Ishikawa (cell line): ENCODE data around the gene POGZ.

Source experiments
- CEBPB ChIP-seq: IDR thresholded peaks from 2 replicates; pipeline ENCODE4 v1.6.1; 2012
- CREB1 ChIP-seq: IDR thresholded peaks from 2 replicates; pipeline ENCODE4 v1.6.1; 2012; ENCODE audit warnings: low read depth
- EGR1 ChIP-seq: IDR thresholded peaks from 2 replicates; pipeline ENCODE4 v1.6.1; 2012
- EP300 ChIP-seq: IDR thresholded peaks from 2 replicates; pipeline ENCODE4 v1.6.1; 2012; ENCODE audit warnings: borderline replicate concordance
- FOXM1 ChIP-seq: IDR thresholded peaks from 2 replicates; pipeline ENCODE4 v1.6.1; 2012; ENCODE audit warnings: low read depth, borderline replicate concordance
- NFIC ChIP-seq: IDR thresholded peaks from 2 replicates; pipeline ENCODE4 v1.6.1; 2012
- RAD21 ChIP-seq: IDR thresholded peaks from 2 replicates; pipeline ENCODE4 v1.6.1; 2012; ENCODE audit warnings: low read depth
- TAF1 ChIP-seq: IDR thresholded peaks from 2 replicates; pipeline ENCODE4 v1.6.1; 2012; ENCODE audit warnings: low read depth, mild to moderate bottlenecking
- TCF12 ChIP-seq: IDR thresholded peaks from 2 replicates; pipeline ENCODE4 v1.6.1; 2012; ENCODE audit warnings: low read depth
- TEAD4 ChIP-seq: IDR thresholded peaks from 2 replicates; pipeline ENCODE4 v1.6.1; 2012
- YY1 ChIP-seq: IDR thresholded peaks from 2 replicates; pipeline ENCODE4 v1.6.1; 2012; ENCODE audit warnings: low read depth
- ZBTB7A ChIP-seq: IDR thresholded peaks from 2 replicates; pipeline ENCODE4 v1.6.1; 2012; ENCODE audit warnings: low read depth
- TF ChIP-seq, protein P1 (sequence below): IDR thresholded peaks from 2 replicates; pipeline ENCODE4 v1.6.1; 2012; ENCODE audit warnings: low read depth, mild to moderate bottlenecking
- TF ChIP-seq, protein P2 (sequence below): IDR thresholded peaks from 2 replicates; pipeline ENCODE4 v1.6.1; 2012
- TF ChIP-seq, protein P3 (sequence below): IDR thresholded peaks from 2 replicates; pipeline ENCODE4 v1.6.1; 2012

POGZ gene

DNA sequence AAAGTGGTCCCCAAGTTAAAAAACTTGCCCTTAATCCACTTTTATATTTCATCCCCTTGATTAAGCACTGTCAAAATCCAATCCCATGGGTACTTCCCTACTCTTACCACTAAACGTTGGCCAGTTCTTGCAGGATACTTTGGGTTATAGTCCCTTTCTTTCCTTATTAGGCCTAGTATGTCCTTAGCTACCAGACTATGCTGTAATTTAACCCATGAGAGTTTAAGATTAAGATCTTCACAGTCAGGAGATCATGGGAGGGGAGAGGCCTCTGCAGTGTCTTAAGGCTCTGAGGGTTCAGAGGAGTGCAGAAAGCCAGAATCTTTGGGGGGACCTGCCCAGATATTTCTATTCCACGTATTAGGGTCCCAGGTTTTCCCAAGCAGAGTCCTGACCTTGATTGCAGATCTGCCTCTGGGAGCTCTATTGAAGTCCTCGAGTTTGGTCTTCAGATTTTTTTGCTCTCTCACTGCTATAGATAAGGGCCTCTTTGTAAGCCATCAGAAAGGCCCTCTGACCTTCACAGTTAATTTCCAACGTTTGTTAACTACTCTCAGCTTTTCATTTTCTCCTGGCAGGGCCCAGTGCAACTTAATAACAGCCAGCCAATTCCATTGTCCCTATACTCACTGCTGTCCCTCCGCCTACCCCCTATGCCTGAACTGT lies 42.9 kb upstream of the POGZ start:
- TF ChIP-seq CREB1 (no peak), EP300 (no peak), FOXM1 (no peak), TCF12 (no peak), TEAD4 (no peak), CEBPB (no peak), TAF1 (no peak), EGR1 (no peak), YY1 (no peak)
- TF ChIP-seq, protein P1, sequence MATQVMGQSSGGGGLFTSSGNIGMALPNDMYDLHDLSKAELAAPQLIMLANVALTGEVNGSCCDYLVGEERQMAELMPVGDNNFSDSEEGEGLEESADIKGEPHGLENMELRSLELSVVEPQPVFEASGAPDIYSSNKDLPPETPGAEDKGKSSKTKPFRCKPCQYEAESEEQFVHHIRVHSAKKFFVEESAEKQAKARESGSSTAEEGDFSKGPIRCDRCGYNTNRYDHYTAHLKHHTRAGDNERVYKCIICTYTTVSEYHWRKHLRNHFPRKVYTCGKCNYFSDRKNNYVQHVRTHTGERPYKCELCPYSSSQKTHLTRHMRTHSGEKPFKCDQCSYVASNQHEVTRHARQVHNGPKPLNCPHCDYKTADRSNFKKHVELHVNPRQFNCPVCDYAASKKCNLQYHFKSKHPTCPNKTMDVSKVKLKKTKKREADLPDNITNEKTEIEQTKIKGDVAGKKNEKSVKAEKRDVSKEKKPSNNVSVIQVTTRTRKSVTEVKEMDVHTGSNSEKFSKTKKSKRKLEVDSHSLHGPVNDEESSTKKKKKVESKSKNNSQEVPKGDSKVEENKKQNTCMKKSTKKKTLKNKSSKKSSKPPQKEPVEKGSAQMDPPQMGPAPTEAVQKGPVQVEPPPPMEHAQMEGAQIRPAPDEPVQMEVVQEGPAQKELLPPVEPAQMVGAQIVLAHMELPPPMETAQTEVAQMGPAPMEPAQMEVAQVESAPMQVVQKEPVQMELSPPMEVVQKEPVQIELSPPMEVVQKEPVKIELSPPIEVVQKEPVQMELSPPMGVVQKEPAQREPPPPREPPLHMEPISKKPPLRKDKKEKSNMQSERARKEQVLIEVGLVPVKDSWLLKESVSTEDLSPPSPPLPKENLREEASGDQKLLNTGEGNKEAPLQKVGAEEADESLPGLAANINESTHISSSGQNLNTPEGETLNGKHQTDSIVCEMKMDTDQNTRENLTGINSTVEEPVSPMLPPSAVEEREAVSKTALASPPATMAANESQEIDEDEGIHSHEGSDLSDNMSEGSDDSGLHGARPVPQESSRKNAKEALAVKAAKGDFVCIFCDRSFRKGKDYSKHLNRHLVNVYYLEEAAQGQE: no peak
- TF ChIP-seq, protein P2, sequence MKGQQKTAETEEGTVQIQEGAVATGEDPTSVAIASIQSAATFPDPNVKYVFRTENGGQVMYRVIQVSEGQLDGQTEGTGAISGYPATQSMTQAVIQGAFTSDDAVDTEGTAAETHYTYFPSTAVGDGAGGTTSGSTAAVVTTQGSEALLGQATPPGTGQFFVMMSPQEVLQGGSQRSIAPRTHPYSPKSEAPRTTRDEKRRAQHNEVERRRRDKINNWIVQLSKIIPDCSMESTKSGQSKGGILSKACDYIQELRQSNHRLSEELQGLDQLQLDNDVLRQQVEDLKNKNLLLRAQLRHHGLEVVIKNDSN: no peak

DNA sequence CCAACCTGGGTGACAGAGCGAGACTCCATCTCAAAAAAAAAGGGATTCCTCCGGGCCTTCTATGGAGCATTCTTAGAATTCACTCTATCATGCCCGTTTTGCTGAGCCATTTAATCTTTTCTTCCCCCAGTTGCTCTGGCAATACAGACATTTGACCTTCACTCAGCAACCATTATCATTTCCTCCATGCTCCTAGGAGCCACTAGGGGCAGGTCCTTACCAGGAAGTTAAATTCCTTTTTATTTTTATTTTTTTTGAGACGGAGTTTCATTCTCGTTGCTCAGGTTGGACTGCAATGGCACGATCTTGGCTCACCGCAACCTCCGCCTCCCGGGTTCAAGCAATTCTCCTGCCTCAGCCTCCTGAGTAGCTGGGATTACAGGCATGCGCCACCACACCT lies 42.2 kb upstream of the POGZ start:
- TF ChIP-seq, protein P1: no peak

DNA sequence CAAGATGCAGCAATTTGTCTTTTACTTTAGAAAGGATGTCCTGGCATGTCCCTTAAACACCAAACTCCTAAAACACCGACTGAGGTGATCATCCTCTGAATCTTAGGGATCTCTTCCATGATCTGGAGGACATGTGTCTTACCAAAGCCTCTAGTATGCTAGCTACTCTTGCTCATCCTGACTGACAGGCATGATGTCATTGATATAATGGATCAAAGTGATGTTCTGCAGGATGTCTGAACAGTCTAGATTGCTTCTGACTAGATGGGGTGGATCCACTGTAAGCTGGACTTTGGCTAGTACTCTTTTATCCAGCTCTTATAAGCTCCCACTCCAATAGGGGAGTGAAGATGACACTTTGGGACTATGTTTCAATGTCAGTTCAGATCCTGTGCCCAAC lies 40.6 kb upstream of the POGZ start:
- TF ChIP-seq, protein P1: no peak
- TF ChIP-seq ZBTB7A (no peak), RAD21 (no peak), FOXM1 (no peak), EGR1 (no peak), TEAD4 (no peak), TCF12 (no peak), CEBPB (no peak), YY1 (no peak), TAF1 (no peak), CREB1 (no peak), EP300 (no peak)
- TF ChIP-seq, protein P2: no peak

DNA sequence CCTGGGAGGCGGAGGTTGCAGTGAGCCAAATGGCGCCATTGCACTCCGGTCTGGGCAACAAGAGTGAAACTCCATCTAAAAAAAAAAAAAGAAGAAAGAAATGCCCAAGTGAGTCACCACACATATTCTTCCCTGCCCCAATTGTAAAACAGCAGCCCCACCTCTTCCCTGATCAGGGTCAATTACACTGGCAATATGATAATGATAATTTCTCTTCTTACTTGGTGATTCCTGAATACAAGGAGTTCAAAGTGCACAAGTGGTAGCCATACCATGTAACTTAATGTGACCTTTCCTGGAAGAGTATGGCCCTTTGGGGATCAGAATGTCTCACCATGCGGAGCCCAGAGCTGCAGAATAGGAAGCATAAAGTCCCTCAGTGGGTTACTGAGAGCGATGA lies 40.1 kb upstream of the POGZ start:
- TF ChIP-seq TCF12 (no peak), YY1 (no peak), TEAD4 (no peak), FOXM1 (no peak), TAF1 (no peak), RAD21 (no peak), NFIC (no peak), ZBTB7A (no peak), CEBPB (no peak), CREB1 (no peak), EP300 (no peak), EGR1 (no peak)
- TF ChIP-seq, protein P2: no peak
- TF ChIP-seq, protein P1: no peak
- TF ChIP-seq, protein P3, sequence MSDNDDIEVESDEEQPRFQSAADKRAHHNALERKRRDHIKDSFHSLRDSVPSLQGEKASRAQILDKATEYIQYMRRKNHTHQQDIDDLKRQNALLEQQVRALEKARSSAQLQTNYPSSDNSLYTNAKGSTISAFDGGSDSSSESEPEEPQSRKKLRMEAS: no peak
